HepG2 (cell line): Measurements from ENCODE around the gene CCSER2. TPM values are rescaled to one million over a fixed set of nuclear protein-coding genes. Genes with fewer than 3 reads are reported as not detected.
A peak's percentile ranks its signal among the peaks of the same experiment; 100 is the strongest.

Experiments
- ATAC-seq: fragments of 200-7000 bp; cut with Tn5 transposase; 3 replicates; pipeline ENCODE4 v1.9.1; 2020; ENCODE audit warnings: mild to moderate bottlenecking, moderate library complexity
- BruUV-seq: library from RNA; stranded (reverse); fragments of 400-500 nt; replicated peaks from 2 replicates; lab custom pipeline; 2021; lab: Mats Ljungman, UMichigan
- CTCF ChIA-PET: fragments of 300-600 bp; formaldehyde crosslinking; extraction: SDS; loops from one replicate; lab custom pipeline; 2021; ENCODE audit warnings: low total read pairs, inconsistent platforms, low intra/inter-chr PET ratio; lab: Yijun Ruan, JAX
- POLR2A ChIA-PET: fragments of 350-600 bp; sonication (Branson Sonifier 250); formaldehyde crosslinking; loops from one replicate; lab custom pipeline; 2020; ENCODE audit warnings: antibody characterized with exemption, inconsistent platforms; lab: Yijun Ruan, JAX
- DNase-seq: peaks from one replicate; pipeline ENCODE4 v3.0.0-alpha.2; 2015; ENCODE audit warnings: low spot score
- FAIRE-seq: peaks from 3 replicates; lab custom pipeline; 2011; peaks lifted over from hg19 to GRCh38; lab: Jason Lieb, UNC
- H2AFZ ChIP-seq: one replicate; pipeline ENCODE4 v1.6.1; 2011; ENCODE audit warnings: low read length, inconsistent platforms
- H3K27ac ChIP-seq: fragments of 300-600 bp; 3 replicates; pipeline ENCODE4 v1.8.0; 2011; ENCODE audit warnings: mixed run types, mild to moderate bottlenecking, mixed read lengths, low read length, inconsistent platforms; ENCODE audit not compliant: insufficient read depth; ENCODE audit errors: extremely low read length
- H3K27me3 ChIP-seq, 2 experiments: fragments of 200-600 bp in 1 of 2; 2 replicates in 1 of 2; 3 replicates in 1 of 2; pipeline versions ENCODE4 v1.6.0 to v1.8.0; 2011; ENCODE audit warnings: low read length in 2 of 2, mild to moderate bottlenecking in 2 of 2, moderate library complexity in 2 of 2, inconsistent platforms in 1 of 2; ENCODE audit not compliant: insufficient read depth in 2 of 2, control insufficient read depth in 1 of 2
- H3K36me3 ChIP-seq, 2 experiments: fragments of 200-600 bp in 1 of 2; replicated peaks in 1 of 2; 2 replicates in 1 of 2; 3 replicates in 1 of 2; pipeline versions ENCODE4 v1.5.1 to v1.8.0; 2011; ENCODE audit warnings: low read length in 2 of 2, inconsistent platforms in 1 of 2; ENCODE audit not compliant: insufficient read depth in 2 of 2, control insufficient read depth in 1 of 2
- H3K4me1 ChIP-seq: 2 replicates; pipeline ENCODE4 v1.5.1; 2012; ENCODE audit warnings: low read length, inconsistent platforms; ENCODE audit not compliant: insufficient read depth
- H3K4me2 ChIP-seq: 2 replicates; pipeline ENCODE4 v1.6.0; 2011; ENCODE audit warnings: low read depth, low read length, inconsistent platforms
- H3K4me3 ChIP-seq, 3 experiments: fragments of 200-600 bp in 1 of 3; sonication (generic), shearing (Covaris generic) in 1 of 3; replicated peaks in 1 of 3; 2 replicates each; pipeline ENCODE4 v1.5.1; 2011 to 2016; ENCODE audit warnings: low read length in 3 of 3, inconsistent platforms in 2 of 3, low read depth in 2 of 3, mild to moderate bottlenecking in 2 of 3, control low read depth in 1 of 3, mixed read lengths in 1 of 3; ENCODE audit not compliant: insufficient read depth in 1 of 3
- H3K79me2 ChIP-seq: one replicate; pipeline ENCODE4 v1.6.1; 2011; ENCODE audit warnings: low read length, inconsistent platforms; ENCODE audit not compliant: insufficient read depth
- H3K9ac ChIP-seq: 2 replicates; pipeline ENCODE4 v1.6.0; 2011; ENCODE audit warnings: mild to moderate bottlenecking, low read depth, low read length, inconsistent platforms; ENCODE audit not compliant: insufficient read depth
- H3K9me3 ChIP-seq: 2 replicates; pipeline ENCODE4 v1.5.1; 2012; ENCODE audit warnings: mild to moderate bottlenecking, low read length
- H4K20me1 ChIP-seq: 2 replicates; pipeline ENCODE4 v1.6.0; 2011; ENCODE audit warnings: inconsistent platforms, mild to moderate bottlenecking, low read length, moderate library complexity; ENCODE audit not compliant: insufficient read depth
- ARID3A ChIP-seq: IDR thresholded peaks from 2 replicates; pipeline ENCODE4 v1.6.1; 2012; ENCODE audit warnings: low read depth, low read length, improper control_type of control experiment
- ATF6 ChIP-seq: sonication (generic); formaldehyde crosslinking; conservative IDR thresholded peaks from 2 replicates; pipeline ENCODE4 v1.4.0; 2020; ENCODE audit warnings: missing genetic modification reagents
- SOX13 ChIP-seq, 3 experiments: fragments of 450-650 bp in 1 of 3; sonication (generic) in 1 of 3; formaldehyde crosslinking in 1 of 3; IDR thresholded peaks in 2 of 3; conservative IDR thresholded peaks in 1 of 3; 2 replicates each; pipeline versions ENCODE4 v1.5.0 to v1.6.1; 2016 to 2020; ENCODE audit warnings: antibody characterized with exemption in 1 of 3, mild to moderate bottlenecking in 1 of 3, missing compliant biosample characterization in 1 of 3, missing genetic modification reagents in 1 of 3, moderate library complexity in 1 of 3
- SSRP1 ChIP-seq: IDR thresholded peaks from 2 replicates; pipeline ENCODE4 v1.6.1; 2016; ENCODE audit warnings: control low read depth
- TAF1 ChIP-seq: sonication (generic); formaldehyde crosslinking; IDR thresholded peaks from 2 replicates; pipeline ENCODE4 v1.4.0; 2020; ENCODE audit warnings: missing genetic modification reagents
- ZBTB2 ChIP-seq: sonication (generic); formaldehyde crosslinking; IDR thresholded peaks from 2 replicates; pipeline ENCODE4 v1.8.0; 2022; ENCODE audit warnings: low read depth, missing genetic modification reagents
- ZFX ChIP-seq: sonication (generic); formaldehyde crosslinking; IDR thresholded peaks from 2 replicates; pipeline ENCODE4 v1.4.0; 2020; ENCODE audit warnings: mild to moderate bottlenecking, low read depth, missing genetic modification reagents, moderate library complexity
- ZNF720 ChIP-seq: sonication (generic); formaldehyde crosslinking; IDR thresholded peaks from 2 replicates; pipeline ENCODE4 v1.4.0; 2020; ENCODE audit warnings: missing genetic modification reagents
- ZSCAN30 ChIP-seq: sonication (generic); formaldehyde crosslinking; IDR thresholded peaks from 2 replicates; pipeline ENCODE4 v1.5.0; 2020; ENCODE audit warnings: mild to moderate bottlenecking, missing genetic modification reagents
- WGBS: methylation state at CpG from one replicate; pipeline ENCODE4 v1.1.6; 2017; ENCODE audit warnings: low lambda C conversion rate; 5-methylcytosine and 5-hydroxymethylcytosine counted together
- in situ Hi-C: cut with HindIII; loops from 2 replicates; pipeline ENCODE4 v1.10.0; 2017; ENCODE audit warnings: low pct_unique_long_range_greater_than_20kb; ENCODE audit not compliant: extremely low pct_ligation_motif_present
- intact Hi-C: fragments of 100-400 bp; cut with micrococcal nuclease; formaldehyde crosslinking; loops from one replicate; pipeline ENCODE4 v1.10.0; 2022; ENCODE audit not compliant: unreplicated experiment
- polyA plus RNA-seq, 8 experiments: library from polyadenylated mRNA; depleted of rRNA in 3 of 8; stranded (reverse) in 7 of 8; unstranded in 1 of 8; fragments of >200 nt; fragmentation: Illumina TruSeq in 4 of 8; extraction: Trizol in 4 of 8; gene quantifications; 2 replicates each; pipeline versions ENCODE4 v1.2.1 to v1.2.3, GENCODE V29; 2011 to 2016; ENCODE audit warnings: low read depth in 4 of 8, missing spikeins in 1 of 8, mixed read lengths in 1 of 8; ENCODE audit not compliant: insufficient read depth in 1 of 8
- total RNA-seq, 5 experiments: library from RNA; depleted of rRNA; stranded (reverse); fragments of >200 nt; fragmentation: Illumina TruSeq; extraction: Trizol; gene quantifications; 2 replicates each; pipeline ENCODE4 v1.2.3, GENCODE V29; 2016; ENCODE audit warnings: low read depth in 1 of 5
- TF ChIP-seq, protein P1 (sequence below): sonication (generic); formaldehyde crosslinking; IDR thresholded peaks from 2 replicates; pipeline ENCODE4 v1.8.1; 2022; ENCODE audit warnings: mild to moderate bottlenecking, missing genetic modification reagents

Gene CCSER2
- total and polyA plus RNA-seq, 2 of the 13 experiments (the other 11 are each of a cell fraction or from before 2014, with no cell fraction given) = 13.3 to 17.2 TPM

DNA sequence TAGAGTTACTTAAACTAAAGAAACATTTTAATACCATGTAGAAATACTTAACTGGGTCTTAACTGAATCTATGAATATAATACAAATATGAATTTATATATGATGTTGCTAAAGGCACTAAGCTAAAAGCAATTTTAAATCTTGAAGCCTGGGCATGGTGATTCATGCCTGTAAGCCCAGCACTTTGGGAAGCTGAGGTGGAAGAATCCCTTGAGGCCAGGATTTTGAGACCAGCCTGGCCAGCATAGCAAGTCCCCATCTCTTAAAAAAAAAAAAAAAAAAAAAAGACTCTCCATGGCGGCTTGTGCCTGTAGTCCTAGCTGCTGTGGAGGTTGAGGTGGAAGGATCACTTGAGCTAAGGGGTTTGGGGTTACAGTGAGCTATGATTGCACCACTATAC is 95.3 kb downstream of the CCSER2 start (continued):
- TF ChIP-seq, protein P1, sequence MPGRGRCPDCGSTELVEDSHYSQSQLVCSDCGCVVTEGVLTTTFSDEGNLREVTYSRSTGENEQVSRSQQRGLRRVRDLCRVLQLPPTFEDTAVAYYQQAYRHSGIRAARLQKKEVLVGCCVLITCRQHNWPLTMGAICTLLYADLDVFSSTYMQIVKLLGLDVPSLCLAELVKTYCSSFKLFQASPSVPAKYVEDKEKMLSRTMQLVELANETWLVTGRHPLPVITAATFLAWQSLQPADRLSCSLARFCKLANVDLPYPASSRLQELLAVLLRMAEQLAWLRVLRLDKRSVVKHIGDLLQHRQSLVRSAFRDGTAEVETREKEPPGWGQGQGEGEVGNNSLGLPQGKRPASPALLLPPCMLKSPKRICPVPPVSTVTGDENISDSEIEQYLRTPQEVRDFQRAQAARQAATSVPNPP (CRISPR knock-in tag) = no peak
- TF ChIP-seq ZSCAN30 (CRISPR knock-in tag) (no peak), SSRP1 (CRISPR knock-in tag) (no peak), ATF6 (CRISPR knock-in tag) (no peak), ARID3A (no peak), TAF1 (CRISPR knock-in tag) (no peak), ZNF720 (CRISPR knock-in tag) (no peak)
- TF ChIP-seq, all 625 proteins: peak for 0

- peaks cover 16% of the 10 kb centered on the region; the same call in 1 of the 2 replicates for H3K9me3 ChIP-seq
- ATAC-seq (peak; percentile 75), FAIRE-seq (no peak), DNase-seq (peak; percentile 54)
- TF ChIP-seq ZBTB2 (CRISPR knock-in tag) (no peak), ZFX (peak; percentile 27; the same call in 1 of the 2 replicates), SOX13 (IDR thresholded peaks at IDR 0.05) (no peak), SOX13 (CRISPR knock-in tag; conservative IDR thresholded peaks at IDR 0.05 in 1 of 2, IDR thresholded peaks at IDR 0.05 in 1 of 2) (0 out of 4 replicates have a peak, but pooled peaks of 1 of the 2 experiments have one; percentile 11)
- H3K36me3 ChIP-seq = no peaks in the 10 kb centered on the region
- POLR2A ChIA-PET = no interaction called here
- in situ Hi-C loops (no loop called here), intact Hi-C loops (no loop called here)
- no TSS peak for BruUV-seq
- H3K4me2 ChIP-seq = peak overlapping the region; percentile 49
- no peak overlapping the region; a peak in 1 of 6 replicates for H3K4me3 ChIP-seq
- H2AFZ ChIP-seq = no peak overlapping the region
- peak overlapping the region; percentile 30; the same call in 1 of the 2 replicates for H3K9ac ChIP-seq
- no peaks in the 10 kb centered on the region for H3K27me3 ChIP-seq
- CTCF ChIA-PET = no interaction called here
- no peaks in the 10 kb centered on the region for H4K20me1 ChIP-seq
- 53% methylated on average over 3 of the region's 3 CpGs for WGBS
- peak overlapping the region; percentile 23 for H3K27ac ChIP-seq
- peaks cover 47% of the 10 kb centered on the region for H3K4me1 ChIP-seq
- H3K79me2 ChIP-seq = no peaks in the 10 kb centered on the region
These were observed 96.4 kb downstream of the CCSER2 start for GRCh38 chr10:84424731-84425167.
